Neutrophil (primary cell): ENCODE measurements around the gene SPDYE2B.
"Not testable (repeated sequence)": the region's sequence is repeated elsewhere in the genome, so short reads cannot be mapped to it uniquely, and the experiment has no call there.

Experiments used
- H3K27ac ChIP-seq: fragments of 200-600 bp; sonication (generic); 2 replicates; pipeline ENCODE4 v1.5.1; 2016; ENCODE audit warnings: mild to moderate bottlenecking, moderate library complexity
- H3K27me3 ChIP-seq: fragments of 200-600 bp; sonication (generic); 2 replicates; pipeline ENCODE4 v1.6.0; 2016; ENCODE audit warnings: mild to moderate bottlenecking
- H3K36me3 ChIP-seq: fragments of 200-600 bp; sonication (generic); 2 replicates; pipeline ENCODE4 v1.5.1; 2017
- H3K4me1 ChIP-seq, 2 experiments: fragments of 200-600 bp in 1 of 2; sonication (generic) in 1 of 2; 1 replicate in 1 of 2; 2 replicates in 1 of 2; pipeline versions ENCODE4 v1.5.1 to v1.6.1; 2013 to 2016; ENCODE audit warnings: low read depth in 1 of 2, low read length in 1 of 2, mild to moderate bottlenecking in 1 of 2, moderate library complexity in 1 of 2; ENCODE audit not compliant: control insufficient read depth in 1 of 2, insufficient read depth in 1 of 2
- H3K4me3 ChIP-seq, 2 experiments: fragments of 200-600 bp in 1 of 2; sonication (generic) in 1 of 2; 1 replicate in 1 of 2; 2 replicates in 1 of 2; pipeline ENCODE4 v1.5.1; 2013 to 2016; ENCODE audit warnings: low read depth in 1 of 2, low read length in 1 of 2, mild to moderate bottlenecking in 1 of 2, moderate library complexity in 1 of 2
- H3K9me3 ChIP-seq: fragments of 200-600 bp; sonication (generic); 2 replicates; pipeline ENCODE4 v1.5.1; 2016

Gene SPDYE2B

DNA sequence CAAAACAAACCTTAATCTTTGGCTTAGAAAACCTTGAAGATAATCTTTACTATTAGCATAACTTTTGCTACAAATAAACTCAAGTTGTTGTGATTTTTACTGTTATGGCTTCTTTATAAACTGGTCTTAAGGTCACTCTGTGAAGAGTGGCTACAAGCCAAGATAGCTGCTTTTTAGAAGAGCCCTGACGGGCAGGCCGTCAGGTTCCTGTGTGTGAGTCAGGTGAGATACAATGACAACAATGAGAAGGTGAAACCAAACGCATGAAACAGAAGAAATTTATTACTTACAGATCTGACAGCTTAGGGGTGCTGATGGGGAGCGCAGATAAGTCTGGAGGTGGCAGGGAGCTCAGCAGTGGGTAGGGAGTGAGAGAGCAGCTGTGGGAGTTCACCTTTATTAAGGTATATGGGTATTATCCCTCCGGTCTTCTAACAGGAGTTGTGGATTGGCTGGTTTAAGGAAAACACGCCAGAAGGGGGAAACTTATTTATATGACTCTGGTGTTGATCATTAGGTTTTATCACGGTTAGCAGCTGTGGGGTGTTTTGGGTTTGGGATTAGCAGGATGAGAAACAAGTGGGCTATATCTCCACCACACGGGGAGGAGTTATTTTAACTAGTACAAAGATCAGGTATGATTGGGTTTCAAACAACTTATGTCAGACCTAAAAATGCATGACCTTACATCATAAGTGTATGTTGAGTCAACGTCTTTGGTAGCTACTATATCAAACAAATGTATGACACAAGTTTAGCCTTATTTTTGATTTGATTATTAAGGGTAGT, 49.0 kb downstream of the SPDYE2B start:
- not testable (repeated sequence) for H3K36me3 ChIP-seq, H3K27me3 ChIP-seq, H3K27ac ChIP-seq, H3K4me1 ChIP-seq, H3K4me3 ChIP-seq, H3K9me3 ChIP-seq
